ENCODE results near the gene LHFPL4.
"Not testable (repeated sequence)": the region's sequence is repeated elsewhere in the genome, so short reads cannot be mapped to it uniquely, and the experiment has no call there.

The LHFPL4 gene

GRCh38 chr3:9542182-9542581 lies 11.4 kb downstream of the LHFPL4 start:
- no peak for DNase-seq (ENCODE audit: low read depth, low spot score)

DNA sequence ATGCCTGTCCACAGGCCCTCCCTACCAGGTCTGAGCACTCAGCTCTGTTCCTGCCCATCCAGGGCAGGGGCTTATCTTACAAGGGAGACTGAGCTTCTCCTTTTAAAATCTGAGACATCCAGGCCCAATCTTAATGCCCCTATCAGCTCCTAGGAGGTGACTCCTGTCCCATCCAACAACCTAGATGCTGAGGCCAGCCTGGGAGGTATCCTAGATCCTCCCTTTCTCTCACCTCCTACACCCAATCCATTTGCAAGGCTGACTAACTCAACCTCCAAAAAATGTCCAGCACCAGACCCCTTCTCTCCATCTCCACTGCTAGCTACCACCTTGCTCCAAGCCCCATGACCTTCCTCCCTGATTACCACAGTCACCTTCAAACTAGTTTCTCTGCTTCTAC lies 17.4 kb downstream of the LHFPL4 start:
- no peak for DNase-seq (ENCODE audit: low read depth, low spot score)

GRCh38 chr3:9534429-9534828 lies 19.2 kb downstream of the LHFPL4 start:
- no peak for DNase-seq (ENCODE audit: low read depth, low spot score)

GRCh38 chr3:9525078-9525477 lies 28.5 kb downstream of the LHFPL4 start:
- DNase-seq (ENCODE audit: low read depth, low spot score): no peak

DNA sequence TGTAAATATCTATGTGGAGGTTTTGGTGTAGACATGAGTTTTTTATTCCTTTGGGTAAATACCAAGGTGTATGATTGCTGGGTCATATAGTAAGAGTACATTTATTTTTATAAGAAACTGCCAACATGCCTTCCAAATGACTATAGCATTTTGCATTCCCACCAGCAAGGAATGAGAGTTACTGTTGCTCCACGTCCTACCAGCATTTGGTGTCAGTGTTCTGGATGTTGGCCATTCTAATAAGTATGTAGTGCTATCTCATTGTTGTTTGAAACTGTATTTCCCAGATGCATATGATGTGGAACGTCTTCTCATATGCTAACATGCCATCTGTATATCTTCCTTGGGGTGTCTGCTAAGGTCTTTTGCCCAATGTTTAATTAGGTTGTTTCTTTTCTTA lies 38.7 kb downstream of the LHFPL4 start:
- no peak for DNase-seq (ENCODE audit: low read depth, low spot score)

DNA sequence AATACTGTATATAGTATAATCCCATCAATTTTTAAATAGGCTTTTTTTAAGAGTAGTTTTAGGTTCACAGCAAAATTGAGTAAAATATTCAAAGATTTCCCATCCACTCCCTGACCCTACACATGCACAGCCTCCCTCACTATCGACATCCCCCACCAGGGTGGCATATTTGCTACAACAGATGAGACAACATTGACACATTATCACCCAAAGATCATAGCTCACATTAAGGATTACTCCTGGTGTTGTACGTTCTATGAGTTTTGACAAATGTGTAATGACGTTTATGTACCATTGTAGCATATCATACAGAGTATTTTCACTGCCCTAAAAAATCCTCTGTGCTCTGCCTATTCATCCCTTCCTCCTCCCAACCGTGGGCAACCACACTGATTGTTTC lies 39.3 kb downstream of the LHFPL4 start:
- no peak for DNase-seq (ENCODE audit: low read depth, low spot score)

DNA sequence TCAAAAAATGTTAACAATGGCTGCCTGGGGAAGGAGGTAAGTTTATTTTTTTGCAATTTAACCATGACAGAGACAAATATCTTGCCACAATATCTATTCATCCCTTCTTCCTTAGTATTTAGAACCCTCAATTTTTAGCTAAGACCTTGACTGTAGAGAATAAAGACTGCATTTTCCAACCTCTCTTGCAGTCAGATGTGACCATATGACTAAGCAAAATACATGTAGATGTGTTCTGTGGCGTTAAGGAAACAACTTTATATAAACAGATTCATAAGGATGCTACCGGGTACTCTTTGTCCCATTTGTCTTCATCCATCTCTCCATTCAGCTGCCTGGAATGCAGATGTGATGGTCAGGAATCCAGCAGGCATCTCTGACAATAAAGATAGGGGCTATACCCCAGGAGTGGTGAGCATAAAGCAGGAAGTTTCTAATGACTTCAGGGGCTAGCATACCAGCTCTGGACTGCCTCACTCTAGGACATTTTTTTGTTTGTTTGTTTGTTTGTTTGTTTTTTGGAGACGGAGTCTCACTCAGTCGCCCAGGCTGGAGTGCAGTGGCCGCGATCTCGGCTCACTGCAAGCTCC lies 41.1 kb downstream of the LHFPL4 start:
- no peak for DNase-seq (ENCODE audit: low read depth, low spot score)

DNA sequence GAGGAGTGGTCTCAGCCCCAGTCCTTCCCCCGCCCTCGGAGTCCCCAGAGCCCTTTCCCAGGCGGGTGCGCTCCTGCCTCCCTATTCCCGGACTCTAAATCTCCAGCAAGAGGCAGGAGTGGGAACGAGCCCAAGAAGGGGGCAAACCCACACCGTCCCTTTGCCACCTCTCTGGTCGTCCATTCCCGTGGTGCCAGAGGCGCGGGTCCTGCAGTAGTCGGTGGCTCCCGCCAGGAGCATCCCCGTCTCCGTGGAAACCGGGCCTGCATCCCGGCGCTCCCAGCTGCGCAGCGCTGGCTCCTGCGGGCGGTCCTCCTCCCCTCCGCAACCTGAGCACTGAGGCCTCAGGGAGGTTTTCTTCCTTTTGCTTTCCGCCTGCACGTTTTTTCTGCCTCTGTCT lies 44.8 kb downstream of the LHFPL4 start:
- peak; percentile 14 for DNase-seq (ENCODE audit: low read depth, low spot score)

DNA sequence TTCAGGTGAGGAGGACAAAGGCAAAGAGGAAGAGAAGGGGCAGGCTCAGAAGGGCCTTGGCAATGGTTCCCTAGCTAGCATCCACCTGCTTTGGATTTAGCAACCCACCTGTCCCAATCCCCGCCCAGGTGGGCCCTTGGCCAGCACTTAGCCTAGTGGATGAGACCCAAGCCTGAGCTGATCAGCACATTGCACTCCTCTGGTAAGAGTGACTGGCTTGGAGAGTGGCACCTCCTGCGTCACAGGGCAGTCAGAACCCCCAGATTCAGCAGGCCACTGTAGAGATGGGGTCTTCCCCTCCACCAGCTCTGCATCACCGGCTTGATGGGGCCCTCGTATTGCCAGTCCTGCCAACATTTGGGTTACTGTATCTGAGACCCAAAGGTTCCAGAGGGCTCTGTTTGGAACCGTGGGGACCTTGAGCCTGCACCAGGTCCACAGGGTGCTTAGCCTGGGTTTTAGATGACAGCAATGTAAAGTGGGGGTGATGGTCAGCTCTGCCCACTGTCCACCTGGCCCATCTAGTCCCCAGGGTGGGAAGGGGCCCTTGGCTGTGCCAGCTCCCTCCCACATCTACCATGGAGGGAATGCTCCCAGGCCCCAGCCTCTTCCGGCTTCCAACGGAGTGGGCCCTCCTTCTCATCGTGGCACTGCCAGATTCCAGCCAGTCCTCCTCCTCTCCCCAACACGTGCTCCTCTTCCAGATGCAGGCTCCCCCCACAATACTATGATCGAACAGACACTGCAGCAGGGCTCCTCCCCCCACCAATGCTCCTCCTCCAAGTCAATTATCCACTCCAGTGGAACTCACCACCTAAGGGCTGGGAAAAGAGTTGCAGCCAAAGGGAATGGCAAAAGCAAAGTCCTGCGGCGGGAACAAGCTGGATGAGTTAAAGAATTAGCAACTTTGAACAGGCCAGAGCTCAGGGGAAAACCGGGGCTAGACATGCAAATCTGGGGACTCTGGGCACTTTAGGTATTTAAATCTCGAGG lies 45.7 kb downstream of the LHFPL4 start:
- no peak for DNase-seq (ENCODE audit: low read depth, low spot score)

DNA sequence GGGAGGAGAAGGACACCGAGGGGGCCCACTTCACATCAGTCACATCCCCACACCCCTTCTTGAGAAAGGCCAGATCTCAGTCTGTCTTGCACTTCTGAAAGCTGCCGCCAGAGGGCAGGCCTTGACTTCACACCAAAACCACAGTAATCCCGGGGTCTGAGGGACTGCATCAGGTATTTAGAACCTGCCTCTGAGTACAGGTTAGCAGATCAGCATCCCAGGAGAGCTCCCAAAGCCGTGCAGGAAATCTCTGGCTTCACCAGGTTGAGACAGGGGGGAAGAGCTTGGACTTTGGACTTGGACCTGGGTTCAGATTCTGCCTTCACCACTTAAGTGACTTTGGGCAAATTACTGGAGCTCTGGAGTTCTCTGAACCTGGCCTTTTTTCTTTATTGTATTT lies 50.3 kb downstream of the LHFPL4 start:
- DNase-seq (ENCODE audit: low read depth, low spot score): peak; percentile 83

DNA sequence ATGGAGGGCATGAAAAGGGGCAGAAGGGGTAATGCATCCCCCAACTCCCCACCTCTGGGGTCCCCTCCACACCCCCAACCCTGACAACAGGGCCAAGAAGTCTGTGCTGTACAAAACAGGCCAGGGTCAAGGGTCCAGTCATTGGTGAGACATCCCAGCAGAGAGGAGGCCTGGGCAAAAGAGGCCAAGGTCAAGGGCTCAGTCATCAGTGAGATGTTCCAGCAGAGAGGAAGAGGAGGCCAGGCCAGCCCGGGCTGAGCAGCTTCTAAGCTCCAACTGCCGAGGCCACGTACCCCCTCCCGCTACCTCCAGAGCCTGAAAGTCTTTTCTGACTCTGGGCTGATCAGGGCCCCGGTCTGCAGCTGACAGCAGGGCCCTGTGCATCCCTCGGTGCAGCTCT lies 52.4 kb downstream of the LHFPL4 start:
- DNase-seq (ENCODE audit: low read depth, low spot score): no peak

- peak; percentile 91 for DNase-seq (ENCODE audit: low read depth, low spot score)
Measured at GRCh38 chr3:9500108-9501050, 53.2 kb downstream of the LHFPL4 start.

DNA sequence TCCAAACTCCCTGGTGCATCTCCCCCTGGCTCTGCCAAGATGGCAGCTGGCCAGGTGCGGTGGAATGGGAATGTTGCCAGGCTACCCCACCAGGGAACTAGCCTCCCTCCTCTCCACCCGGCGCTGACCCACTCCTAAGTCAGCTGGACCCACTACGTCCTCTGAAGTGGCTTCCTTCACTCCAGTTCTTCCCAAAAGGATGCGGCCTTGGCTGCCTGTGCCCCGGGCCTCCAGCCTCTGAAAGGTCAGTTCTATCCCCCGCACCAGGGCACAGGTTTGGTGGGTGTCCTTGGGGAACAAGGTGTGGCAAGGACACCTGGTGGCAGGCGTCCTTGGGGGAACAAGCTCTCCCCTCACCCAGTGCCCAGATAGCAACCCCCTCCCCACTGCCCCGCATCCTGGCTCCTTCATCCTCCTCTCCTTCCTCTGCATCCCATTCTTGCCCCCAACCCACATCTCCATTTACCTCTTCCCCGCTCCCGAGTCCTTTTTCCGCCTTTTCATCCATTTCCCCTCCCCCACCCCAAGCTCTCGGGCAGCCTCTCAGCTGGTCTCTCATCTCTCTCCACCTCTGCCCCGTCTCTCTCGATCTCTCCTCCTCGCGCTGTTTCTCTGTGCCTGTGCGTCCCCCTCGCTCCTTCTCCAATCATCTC lies 54.0 kb downstream of the LHFPL4 start:
- DNase-seq (ENCODE audit: low read depth, low spot score): peak; percentile 18

DNA sequence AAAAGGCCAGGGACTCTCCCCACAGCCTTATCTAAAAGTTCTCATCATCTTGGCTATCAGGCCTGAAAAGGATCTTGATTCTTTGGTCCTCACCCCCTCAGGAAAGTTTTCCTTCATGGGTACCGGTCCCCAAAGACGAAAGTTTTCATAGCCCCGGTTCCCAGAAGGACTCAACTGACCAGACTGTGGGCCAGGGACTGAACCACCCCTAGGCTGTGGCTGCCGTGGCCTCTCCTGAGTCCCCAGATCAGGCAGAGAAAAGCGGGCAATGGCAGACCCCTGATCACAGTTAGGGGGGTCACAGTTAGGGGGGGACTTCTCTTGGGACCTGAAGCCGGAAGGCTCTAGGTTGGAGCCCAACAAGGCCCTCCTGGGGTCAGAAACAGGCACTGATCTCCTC lies 54.8 kb downstream of the LHFPL4 start:
- DNase-seq (ENCODE audit: low read depth, low spot score): no peak

- peak; percentile 37 for DNase-seq (ENCODE audit: low read depth, low spot score)
Measured at GRCh38 chr3:9497821-9498565, 55.6 kb downstream of the LHFPL4 start.

DNA sequence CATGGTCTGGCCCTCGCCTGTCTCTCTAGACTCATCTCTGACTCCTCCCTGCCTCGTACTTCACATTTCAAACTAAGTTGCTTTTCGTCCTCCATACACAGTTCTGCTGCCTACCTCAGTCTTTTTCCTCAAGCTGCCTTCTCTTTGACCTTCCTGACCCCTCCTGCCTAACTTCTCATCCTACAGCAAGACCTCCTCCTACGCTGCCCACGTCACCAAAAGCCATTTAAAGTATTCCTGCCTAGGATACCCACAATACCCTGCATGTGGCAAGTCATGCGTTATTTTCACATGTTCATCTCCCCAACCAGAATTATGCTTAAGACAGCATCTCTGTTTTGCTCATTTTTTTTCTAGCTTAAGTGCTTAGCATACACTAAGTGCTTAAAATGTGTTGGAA lies 56.7 kb downstream of the LHFPL4 start:
- no peak for DNase-seq (ENCODE audit: low read depth, low spot score)

- not testable (repeated sequence) for DNase-seq (ENCODE audit: low read depth, low spot score)
Measured at GRCh38 chr3:9494036-9494435, 59.6 kb downstream of the LHFPL4 start.

GRCh38 chr3:9491506-9491905 lies 62.1 kb downstream of the LHFPL4 start:
- DNase-seq (ENCODE audit: low read depth, low spot score): no peak

DNA sequence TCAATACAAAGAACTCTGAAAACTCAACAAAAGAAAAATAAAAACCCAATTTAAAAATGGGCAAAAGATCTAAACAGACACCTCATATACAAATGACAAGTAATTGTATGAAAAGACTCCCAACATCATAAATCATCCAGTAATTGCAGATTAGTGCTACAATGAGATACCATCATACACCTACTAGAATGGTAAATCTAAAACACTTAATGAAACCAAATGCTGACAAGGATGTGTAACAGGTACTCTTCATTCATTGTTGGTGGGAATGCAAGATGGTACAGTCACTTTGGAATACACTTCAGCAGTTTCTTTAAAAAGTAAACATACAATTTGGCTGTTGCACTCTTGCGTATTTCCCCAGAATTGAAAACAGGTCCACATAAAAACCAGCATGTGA lies 68.4 kb downstream of the LHFPL4 start:
- DNase-seq (ENCODE audit: low read depth, low spot score): no peak

- DNase-seq (ENCODE audit: low read depth, low spot score): no peak
Measured at GRCh38 chr3:9480265-9480664, 73.4 kb downstream of the LHFPL4 start.

- no peak for DNase-seq (ENCODE audit: low read depth, low spot score)
Measured at GRCh38 chr3:9476935-9477334, 76.7 kb downstream of the LHFPL4 start.
